Mesenchymal stem cell (in vitro differentiated cells and primary cell): ENCODE results near the gene VSTM2L.

ENCODE experiments used
- DNase-seq: peaks from one replicate; pipeline ENCODE4 v3.0.0-alpha.2; 2013
- H2AFZ ChIP-seq: one replicate; pipeline ENCODE4 v1.6.1; 2013; ENCODE audit warnings: low read depth, mild to moderate bottlenecking, control low read depth, inconsistent platforms, low read length, moderate library complexity
- H2AK5ac ChIP-seq: 2 replicates; pipeline ENCODE4 v1.6.1; 2013; ENCODE audit warnings: low read length, moderate library complexity, mild to moderate bottlenecking, inconsistent platforms; ENCODE audit not compliant: severe bottlenecking
- H2BK120ac ChIP-seq: one replicate; pipeline ENCODE4 v1.6.1; 2013; ENCODE audit warnings: low read depth, mild to moderate bottlenecking, inconsistent platforms, low read length, moderate library complexity
- H2BK12ac ChIP-seq, 2 experiments: one replicate each; pipeline ENCODE4 v1.6.1; 2013; ENCODE audit warnings: inconsistent platforms in 2 of 2, low read length in 2 of 2, mild to moderate bottlenecking in 2 of 2, moderate library complexity in 2 of 2, control low read depth in 1 of 2
- H2BK15ac ChIP-seq: one replicate; pipeline ENCODE4 v1.6.1; 2013; ENCODE audit warnings: mild to moderate bottlenecking, low read depth, inconsistent platforms; ENCODE audit not compliant: poor library complexity, severe bottlenecking
- H2BK5ac ChIP-seq: 2 replicates; pipeline ENCODE4 v1.6.1; 2013; ENCODE audit warnings: low read depth, mild to moderate bottlenecking, low read length, control low read depth, inconsistent platforms; ENCODE audit not compliant: poor library complexity, severe bottlenecking
- H3K14ac ChIP-seq, 2 experiments: one replicate each; pipeline ENCODE4 v1.6.1; 2013; ENCODE audit warnings: inconsistent platforms in 2 of 2, low read length in 2 of 2, control low read depth in 1 of 2, mild to moderate bottlenecking in 1 of 2, moderate library complexity in 1 of 2
- H3K18ac ChIP-seq, 2 experiments: one replicate each; pipeline ENCODE4 v1.6.1; 2013; ENCODE audit warnings: inconsistent platforms in 2 of 2, low read length in 2 of 2, control low read depth in 1 of 2, low read depth in 1 of 2, mild to moderate bottlenecking in 1 of 2
- H3K23ac ChIP-seq, 2 experiments: one replicate each; pipeline ENCODE4 v1.6.1; 2013; ENCODE audit warnings: inconsistent platforms in 2 of 2, low read length in 2 of 2, mild to moderate bottlenecking in 2 of 2, moderate library complexity in 2 of 2, control low read depth in 1 of 2
- H3K27ac ChIP-seq: 2 replicates; pipeline ENCODE4 v1.5.1; 2013; ENCODE audit warnings: mild to moderate bottlenecking, moderate library complexity, low read length, control low read depth, inconsistent platforms; ENCODE audit not compliant: poor library complexity, severe bottlenecking
- H3K27me3 ChIP-seq, 2 experiments: 2 replicates each; pipeline versions ENCODE4 v1.6.1 to v1.7.0; 2013; ENCODE audit warnings: low read length in 2 of 2, mild to moderate bottlenecking in 2 of 2, moderate library complexity in 2 of 2, control low read depth in 1 of 2, inconsistent platforms in 1 of 2; ENCODE audit not compliant: control insufficient read depth in 1 of 2, insufficient read depth in 1 of 2
- H3K36me3 ChIP-seq, 2 experiments: 2 replicates each; pipeline versions ENCODE4 v1.6.1 to v1.7.0; 2013; ENCODE audit warnings: low read length in 2 of 2, control low read depth in 1 of 2, inconsistent platforms in 1 of 2, low read depth in 1 of 2, mild to moderate bottlenecking in 1 of 2; ENCODE audit not compliant: insufficient read depth in 2 of 2, control insufficient read depth in 1 of 2
- H3K4ac ChIP-seq, 2 experiments: one replicate each; pipeline ENCODE4 v1.6.1; 2013; ENCODE audit warnings: inconsistent platforms in 2 of 2, low read length in 2 of 2, mild to moderate bottlenecking in 2 of 2, moderate library complexity in 2 of 2, control low read depth in 1 of 2, low read depth in 1 of 2
- H3K4me1 ChIP-seq: 2 replicates; pipeline ENCODE4 v1.6.1; 2013; ENCODE audit warnings: low read depth, low read length, control low read depth; ENCODE audit not compliant: control insufficient read depth, insufficient read depth
- H3K4me2 ChIP-seq: 2 replicates; pipeline ENCODE4 v1.6.1; 2013; ENCODE audit warnings: low read length, mild to moderate bottlenecking, inconsistent platforms; ENCODE audit not compliant: poor library complexity, severe bottlenecking
- H3K4me3 ChIP-seq, 2 experiments: 2 replicates each; pipeline versions ENCODE4 v1.5.1 to v1.7.0; 2013; ENCODE audit warnings: low read length in 2 of 2, mild to moderate bottlenecking in 2 of 2, control low read depth in 1 of 2, low read depth in 1 of 2; ENCODE audit not compliant: insufficient read depth in 1 of 2
- H3K79me1 ChIP-seq: replicated peaks from 2 replicates; pipeline ENCODE4 v1.6.1; 2013; ENCODE audit warnings: mild to moderate bottlenecking, control low read depth, low read length, inconsistent platforms; ENCODE audit not compliant: poor library complexity, severe bottlenecking
- H3K9ac ChIP-seq: 2 replicates; pipeline ENCODE4 v1.7.0; 2013; ENCODE audit warnings: mild to moderate bottlenecking, low read length, moderate library complexity
- H3K9me3 ChIP-seq: 2 replicates; pipeline ENCODE4 v1.7.0; 2013; ENCODE audit warnings: mild to moderate bottlenecking, low read length; ENCODE audit not compliant: control insufficient read depth
- H4K8ac ChIP-seq: one replicate; pipeline ENCODE4 v1.6.1; 2013; ENCODE audit warnings: inconsistent platforms, mild to moderate bottlenecking, low read length, moderate library complexity
- H4K91ac ChIP-seq: one replicate; pipeline ENCODE4 v1.6.1; 2013; ENCODE audit warnings: mild to moderate bottlenecking, low read length, inconsistent platforms
- WGBS: methylation state at CpG from one replicate; pipeline ENCODE4 v1.1.7; 2013; ENCODE audit warnings: mixed read lengths; 5-methylcytosine and 5-hydroxymethylcytosine counted together

The VSTM2L gene

GRCh38 chr20:37890643-37891042 lies 12.3 kb upstream of the VSTM2L start:
- peaks cover 22 to 44% of the 10 kb centered on the region in 2 experiments for H3K27me3 ChIP-seq
- H3K4ac ChIP-seq, result no peak overlapping the region
- no peak overlapping the region for H2AK5ac ChIP-seq
- H3K9ac ChIP-seq, result no peak overlapping the region
- H3K27ac ChIP-seq, result no peak overlapping the region
- H4K8ac ChIP-seq, result no peak overlapping the region
- H2BK120ac ChIP-seq, result no peak overlapping the region
- no peak overlapping the region for H3K4me2 ChIP-seq
- no peaks in the 10 kb centered on the region for H3K9me3 ChIP-seq
- H2BK12ac ChIP-seq, result no peak overlapping the region
- no peak overlapping the region for H2BK15ac ChIP-seq
- H4K91ac ChIP-seq, result no peak overlapping the region
- no peak overlapping the region for H2BK5ac ChIP-seq
- H3K18ac ChIP-seq, result no peak overlapping the region
- H3K36me3 ChIP-seq, result no peaks in the 10 kb centered on the region
- no peaks in the 10 kb centered on the region for H3K79me1 ChIP-seq
- no peak for DNase-seq
- WGBS, result 85% methylated on average over 13 of the region's 13 CpGs
- no peak overlapping the region for H2AFZ ChIP-seq
- H3K4me1 ChIP-seq, result no peaks in the 10 kb centered on the region
- H3K4me3 ChIP-seq, result no peak overlapping the region
- H3K23ac ChIP-seq, result no peak overlapping the region
- no peak overlapping the region for H3K14ac ChIP-seq

GRCh38 chr20:37892001-37892400 lies 10.9 kb upstream of the VSTM2L start:
- H2BK15ac ChIP-seq, result no peak overlapping the region

GRCh38 chr20:37893566-37894241 lies 9.2 kb upstream of the VSTM2L start:
- H3K14ac ChIP-seq, result no peak overlapping the region
- no peak overlapping the region for H3K18ac ChIP-seq
- H3K79me1 ChIP-seq, result no peaks in the 10 kb centered on the region
- peaks cover 2% of the 10 kb centered on the region for H3K4me1 ChIP-seq
- no peak overlapping the region for H2BK5ac ChIP-seq
- no peak overlapping the region for H3K4ac ChIP-seq
- H3K9ac ChIP-seq, result no peak overlapping the region
- H3K4me2 ChIP-seq, result no peak overlapping the region
- no peak overlapping the region for H4K91ac ChIP-seq
- no peak overlapping the region for H2BK12ac ChIP-seq
- no peak overlapping the region for H3K27ac ChIP-seq
- no peak overlapping the region for H2AFZ ChIP-seq
- H3K9me3 ChIP-seq, result no peaks in the 10 kb centered on the region
- peaks cover 15 to 34% of the 10 kb centered on the region in 2 experiments for H3K27me3 ChIP-seq
- 81% methylated on average over 2 of the region's 5 CpGs for WGBS
- no peak overlapping the region for H2AK5ac ChIP-seq
- H3K36me3 ChIP-seq, result no peaks in the 10 kb centered on the region
- H3K4me3 ChIP-seq, result no peak overlapping the region
- no peak overlapping the region for H2BK15ac ChIP-seq
- no peak overlapping the region for H3K23ac ChIP-seq
- no peak for DNase-seq
- no peak overlapping the region for H2BK120ac ChIP-seq
- no peak overlapping the region for H4K8ac ChIP-seq

More at GRCh38 chr20:37892001-37892400, 10.9 kb upstream of the VSTM2L start:
- Histone ChIP-seq H3K79me1 (no peaks in the 10 kb centered on the region), H4K8ac (no peak overlapping the region), H3K23ac (no peak overlapping the region), H2BK12ac (no peak overlapping the region), H3K27ac (no peak overlapping the region), H2BK120ac (no peak overlapping the region), H3K27me3 (peaks cover 22 to 43% of the 10 kb centered on the region in 2 experiments), H3K9ac (no peak overlapping the region), H3K4me2 (no peak overlapping the region), H2AK5ac (no peak overlapping the region), H3K4me3 (no peak overlapping the region), H3K18ac (no peak overlapping the region), H3K14ac (no peak overlapping the region), H2AFZ (no peak overlapping the region), H3K9me3 (no peaks in the 10 kb centered on the region), H3K36me3 (no peaks in the 10 kb centered on the region), H3K4ac (no peak overlapping the region), H2BK5ac (no peak overlapping the region), H3K4me1 (peaks cover 2% of the 10 kb centered on the region), H4K91ac (no peak overlapping the region)
- no peak for DNase-seq
- WGBS, result 81% methylated on average over 9 of the region's 9 CpGs

GRCh38 chr20:37894454-37894853 lies 8.5 kb upstream of the VSTM2L start:
- H3K23ac ChIP-seq, result no peak overlapping the region
- DNase-seq, result no peak
- H2AFZ ChIP-seq, result no peak overlapping the region
- 56% methylated on average over 4 of the region's 4 CpGs for WGBS
- no peak overlapping the region for H2BK12ac ChIP-seq
- H3K27ac ChIP-seq, result no peak overlapping the region
- no peaks in the 10 kb centered on the region for H3K9me3 ChIP-seq
- peaks cover 22 to 41% of the 10 kb centered on the region in 2 experiments for H3K27me3 ChIP-seq
- H3K36me3 ChIP-seq, result no peaks in the 10 kb centered on the region
- no peak overlapping the region for H2AK5ac ChIP-seq
- H3K4me2 ChIP-seq, result no peak overlapping the region
- H2BK120ac ChIP-seq, result no peak overlapping the region
- peak overlapping the region in 1 of 2 experiments; percentile 95 for H3K14ac ChIP-seq
- H3K4ac ChIP-seq, result no peak overlapping the region
- peaks cover 2% of the 10 kb centered on the region for H3K4me1 ChIP-seq
- H3K79me1 ChIP-seq, result no peaks in the 10 kb centered on the region
- H3K9ac ChIP-seq, result no peak overlapping the region
- H2BK5ac ChIP-seq, result no peak overlapping the region
- H4K8ac ChIP-seq, result no peak overlapping the region
- no peak overlapping the region for H3K18ac ChIP-seq
- no peak overlapping the region for H4K91ac ChIP-seq
- no peak overlapping the region for H3K4me3 ChIP-seq
- no peak overlapping the region for H2BK15ac ChIP-seq
